A673 (cell line): ENCODE data around the gene FAM174C. TPM values are rescaled to one million over a fixed set of nuclear protein-coding genes. Genes with fewer than 3 reads are reported as not detected.

Source experiments
- BruUV-seq: library from RNA; stranded (reverse); fragments of 400-500 nt; replicated peaks from 2 replicates; lab custom pipeline; 2021; lab: Mats Ljungman, UMichigan
- CTCF ChIA-PET: fragments of 300-600 bp; sonication (Branson Sonifier 250); formaldehyde crosslinking; loops from one replicate; lab custom pipeline; 2022; ENCODE audit warnings: antibody characterized with exemption; lab: Charles Lee
- POLR2A ChIA-PET: fragments of 300-600 bp; sonication (Branson Sonifier 250); formaldehyde crosslinking; loops from one replicate; lab custom pipeline; 2022; ENCODE audit warnings: antibody characterized with exemption; ENCODE audit not compliant: low non-redundant PET; lab: Charles Lee
- DNase-seq: peaks from one replicate; pipeline ENCODE4 v3.0.0-alpha.2; 2015; ENCODE audit warnings: low spot score
- H3K27ac ChIP-seq: fragments of 200-600 bp; sonication (generic); 2 replicates; pipeline ENCODE4 v1.5.1; 2016; ENCODE audit warnings: mixed run types, low read depth, mild to moderate bottlenecking, mixed read lengths, antibody characterized with exemption, low read length; ENCODE audit not compliant: poor library complexity, severe bottlenecking
- H3K27me3 ChIP-seq: fragments of 200-600 bp; sonication (generic); replicated peaks from 2 replicates; pipeline ENCODE4 v1.6.1; 2017; ENCODE audit warnings: mixed run types, low read depth, mild to moderate bottlenecking, mixed read lengths, antibody characterized with exemption, low read length; ENCODE audit not compliant: insufficient read depth, poor library complexity
- H3K36me3 ChIP-seq: fragments of 200-600 bp; sonication (generic); 2 replicates; pipeline ENCODE4 v1.6.1; 2016; ENCODE audit warnings: mixed run types, mild to moderate bottlenecking, mixed read lengths, antibody characterized with exemption, low read length; ENCODE audit not compliant: insufficient read depth, poor library complexity, severe bottlenecking
- H3K4me1 ChIP-seq: fragments of 200-600 bp; sonication (generic); 2 replicates; pipeline ENCODE4 v1.6.1; 2017; ENCODE audit warnings: mixed run types, mild to moderate bottlenecking, mixed read lengths, antibody characterized with exemption, low read length; ENCODE audit not compliant: insufficient read depth, poor library complexity, severe bottlenecking
- H3K4me3 ChIP-seq: fragments of 200-600 bp; sonication (generic); 2 replicates; pipeline ENCODE4 v1.5.1; 2016; ENCODE audit warnings: low read depth, mixed run types, mild to moderate bottlenecking, mixed read lengths, low read length; ENCODE audit not compliant: poor library complexity, severe bottlenecking
- H3K9me3 ChIP-seq: fragments of 200-600 bp; sonication (generic); 2 replicates; pipeline ENCODE4 v1.6.1; 2016; ENCODE audit warnings: mixed run types, low read depth, mild to moderate bottlenecking, mixed read lengths, antibody characterized with exemption, low read length; ENCODE audit not compliant: poor library complexity, severe bottlenecking
- CTCF ChIP-seq: fragments of 300-800, 200-600 bp; sonication (generic); conservative IDR thresholded peaks from 2 replicates; pipeline ENCODE4 v1.5.1; 2017; ENCODE audit warnings: low read depth, mild to moderate bottlenecking, antibody characterized with exemption, low read length, moderate library complexity, mixed read lengths
- EZH2 ChIP-seq: fragments of 200-600 bp; sonication (generic); IDR thresholded peaks from 2 replicates; pipeline ENCODE4 v1.6.1; 2017; ENCODE audit warnings: borderline replicate concordance, low read depth, mild to moderate bottlenecking, mixed read lengths, antibody characterized with exemption, low read length; ENCODE audit not compliant: poor library complexity, severe bottlenecking
- intact Hi-C: fragments of 100-400 bp; cut with micrococcal nuclease; formaldehyde crosslinking; loops from one replicate; pipeline ENCODE4 v1.10.0; 2022; ENCODE audit not compliant: unreplicated experiment
- total RNA-seq: library from RNA; stranded (reverse); gene quantifications from 2 replicates; pipeline ENCODE4 v1.2.3, GENCODE V29; 2021

The FAM174C gene
- total RNA-seq, 1 experiment from 2014 or later: 88.6 TPM

- intact Hi-C loops: no loop called here
- Histone ChIP-seq H3K4me1 (no peaks in the 10 kb centered on the region), H3K27ac (no peak overlapping the region), H3K4me3 (no peak overlapping the region), H3K36me3 (no peaks in the 10 kb centered on the region), H3K9me3 (no peaks in the 10 kb centered on the region), H3K27me3 (no peaks in the 10 kb centered on the region)
- TF ChIP-seq EZH2 (no peak), CTCF (no peak)
- BruUV-seq: no TSS peak
- ChIA-PET CTCF (no interaction called here), POLR2A (interaction anchor here (0.5 kb wide), 1 partner anchor 283 kb away, joined by 3 read pairs; no protein-coding TSS in a partner anchor)
- DNase-seq: no peak
Observed at GRCh38 chr19:1309977-1310852, 34.9 kb downstream of the FAM174C start.

- no peaks in the 10 kb centered on the region for H3K36me3 ChIP-seq
- ChIA-PET CTCF (no interaction called here), POLR2A (no interaction called here)
- H3K9me3 ChIP-seq: no peaks in the 10 kb centered on the region
- no TSS peak for BruUV-seq
- intact Hi-C loops: no loop called here
- TF ChIP-seq EZH2 (no peak), CTCF (no peak)
- H3K4me3 ChIP-seq: no peak overlapping the region
- DNase-seq: no peak
- no peaks in the 10 kb centered on the region for H3K27me3 ChIP-seq
- no peak overlapping the region for H3K27ac ChIP-seq
- no peaks in the 10 kb centered on the region for H3K4me1 ChIP-seq
Observed at GRCh38 chr19:1310853-1311180, 35.5 kb downstream of the FAM174C start.

GRCh38 chr19:1311543-1312091 is 36.3 kb downstream of the FAM174C start:
- Histone ChIP-seq H3K27me3 (no peaks in the 10 kb centered on the region), H3K4me3 (no peak overlapping the region), H3K9me3 (no peaks in the 10 kb centered on the region), H3K27ac (no peak overlapping the region), H3K36me3 (no peaks in the 10 kb centered on the region), H3K4me1 (no peaks in the 10 kb centered on the region)
- ChIA-PET POLR2A (no interaction called here), CTCF (no interaction called here)
- intact Hi-C loops: no loop called here
- no peak for TF ChIP-seq CTCF
- no peak for TF ChIP-seq EZH2
- no TSS peak for BruUV-seq
- DNase-seq: no peak
